IMR-90 (cell line): ENCODE results near the gene TSGA10IP. TPM values are rescaled to one million over a fixed set of nuclear protein-coding genes. Genes with fewer than 3 reads are reported as not detected.

ENCODE experiments used
- ATAC-seq: fragments of 200-7000 bp; cut with Tn5 transposase; 2 replicates; pipeline ENCODE4 v1.9.1; 2020; ENCODE audit warnings: low read depth, mild to moderate bottlenecking, moderate library complexity
- BruUV-seq: library from RNA; stranded (reverse); fragments of 400-500 nt; replicated peaks from 2 replicates; lab custom pipeline; 2021; lab: Mats Ljungman, UMichigan
- CTCF ChIA-PET: fragments of 300-600 bp; formaldehyde crosslinking; extraction: SDS; loops from one replicate; lab custom pipeline; 2021; ENCODE audit warnings: antibody characterized with exemption; lab: Yijun Ruan, JAX
- POLR2A ChIA-PET: fragments of 300-600 bp; sonication (Branson Sonifier 250); formaldehyde crosslinking; loops from one replicate; lab custom pipeline; 2022; ENCODE audit warnings: antibody characterized with exemption; ENCODE audit not compliant: unreplicated experiment; lab: Charles Lee
- DNase-seq: peaks from one replicate; pipeline ENCODE4 v3.0.0; 2013
- H2AFZ ChIP-seq: replicated peaks from 2 replicates; pipeline ENCODE3; 2013; ENCODE audit warnings: low read length, mild to moderate bottlenecking; ENCODE audit not compliant: poor library complexity
- H2AK5ac ChIP-seq: 2 replicates; pipeline ENCODE4 v1.6.1; 2013; ENCODE audit warnings: low read depth, low read length, inconsistent platforms
- H2AK9ac ChIP-seq: replicated peaks from 2 replicates; pipeline ENCODE3; 2013; ENCODE audit warnings: mild to moderate bottlenecking, low read depth, low read length, moderate library complexity; ENCODE audit not compliant: poor library complexity
- H2BK120ac ChIP-seq: 2 replicates; pipeline ENCODE4 v1.6.1; 2013; ENCODE audit warnings: low read depth, low read length, inconsistent platforms
- H2BK15ac ChIP-seq: 3 replicates; pipeline ENCODE4 v1.6.1; 2013; ENCODE audit warnings: low read depth, low read length, inconsistent platforms
- H2BK20ac ChIP-seq: 2 replicates; pipeline ENCODE4 v1.6.1; 2013; ENCODE audit warnings: low read depth, mild to moderate bottlenecking, inconsistent platforms, low read length, moderate library complexity
- H2BK5ac ChIP-seq: 2 replicates; pipeline ENCODE4 v1.6.1; 2013; ENCODE audit warnings: mild to moderate bottlenecking, low read depth, low read length, inconsistent platforms; ENCODE audit not compliant: poor library complexity, severe bottlenecking
- H3K14ac ChIP-seq: replicated peaks from 2 replicates; pipeline ENCODE4 v1.6.1; 2013; ENCODE audit warnings: low read depth, low read length, inconsistent platforms
- H3K18ac ChIP-seq: 2 replicates; pipeline ENCODE4 v1.6.1; 2013; ENCODE audit warnings: low read depth, low read length, control low read depth
- H3K23ac ChIP-seq: 2 replicates; pipeline ENCODE4 v1.6.1; 2013; ENCODE audit warnings: low read depth, low read length, inconsistent platforms
- H3K27ac ChIP-seq: 2 replicates; pipeline ENCODE4 v1.5.1; 2013; ENCODE audit warnings: mild to moderate bottlenecking, control low read depth, low read length; ENCODE audit not compliant: insufficient read depth
- H3K27me3 ChIP-seq: 2 replicates; pipeline ENCODE4 v1.6.1; 2013; ENCODE audit warnings: low read length; ENCODE audit not compliant: control insufficient read depth, insufficient read depth
- H3K36me3 ChIP-seq: 2 replicates; pipeline ENCODE4 v1.6.1; 2013; ENCODE audit warnings: low read length, mixed read lengths; ENCODE audit not compliant: control insufficient read depth, insufficient read depth
- H3K4ac ChIP-seq: 2 replicates; pipeline ENCODE4 v1.6.1; 2013; ENCODE audit warnings: low read depth, low read length, inconsistent platforms
- H3K4me1 ChIP-seq: 2 replicates; pipeline ENCODE4 v1.6.1; 2013; ENCODE audit warnings: low read length, mixed read lengths; ENCODE audit not compliant: control insufficient read depth, insufficient read depth
- H3K4me2 ChIP-seq: 2 replicates; pipeline ENCODE4 v1.6.1; 2013; ENCODE audit warnings: low read depth, mild to moderate bottlenecking, control low read depth, low read length, moderate library complexity
- H3K4me3 ChIP-seq: 2 replicates; pipeline ENCODE4 v1.5.1; 2013; ENCODE audit warnings: low read depth, mild to moderate bottlenecking, control low read depth, low read length, moderate library complexity; ENCODE audit not compliant: insufficient read depth
- H3K56ac ChIP-seq: 2 replicates; pipeline ENCODE4 v1.6.1; 2013; ENCODE audit warnings: low read length, inconsistent platforms; ENCODE audit not compliant: insufficient read depth; ENCODE audit errors: extremely low read depth
- H3K79me1 ChIP-seq, 2 experiments: 2 replicates each; pipeline ENCODE4 v1.6.1; 2013; ENCODE audit warnings: low read length in 2 of 2, inconsistent platforms in 1 of 2, low read depth in 1 of 2
- H3K9ac ChIP-seq: 2 replicates; pipeline ENCODE4 v1.6.1; 2013; ENCODE audit warnings: low read depth, low read length, control low read depth
- H3K9me1 ChIP-seq: 2 replicates; pipeline ENCODE4 v1.6.1; 2013; ENCODE audit warnings: low read length, inconsistent platforms; ENCODE audit not compliant: insufficient read depth
- H3K9me3 ChIP-seq: 2 replicates; pipeline ENCODE4 v1.6.1; 2013; ENCODE audit warnings: low read length; ENCODE audit not compliant: control insufficient read depth, insufficient read depth
- H4K20me1 ChIP-seq: 2 replicates; pipeline ENCODE4 v1.6.1; 2013; ENCODE audit warnings: low read length, inconsistent platforms; ENCODE audit not compliant: insufficient read depth
- H4K5ac ChIP-seq: 2 replicates; pipeline ENCODE4 v1.6.1; 2013; ENCODE audit warnings: mild to moderate bottlenecking, low read depth, low read length, control low read depth
- H4K8ac ChIP-seq, 2 experiments: 2 replicates each; pipeline ENCODE4 v1.6.1; 2013; ENCODE audit warnings: low read depth in 2 of 2, low read length in 2 of 2, control low read depth in 1 of 2, inconsistent platforms in 1 of 2
- H4K91ac ChIP-seq: 2 replicates; pipeline ENCODE4 v1.6.1; 2013; ENCODE audit warnings: low read depth, low read length, inconsistent platforms; ENCODE audit not compliant: insufficient read depth
- CEBPB ChIP-seq: IDR thresholded peaks from 2 replicates; pipeline ENCODE4 v1.6.1; 2012; ENCODE audit warnings: low read depth, low read length, improper control_type of control experiment
- ELK1 ChIP-seq: fragments of 150-350 bp; IDR thresholded peaks from 2 replicates; pipeline ENCODE4 v1.6.1; 2016; ENCODE audit warnings: low read depth, mild to moderate bottlenecking, low read length, moderate library complexity, borderline replicate concordance
- FOS ChIP-seq: fragments of 150-350 bp; IDR thresholded peaks from 2 replicates; pipeline ENCODE4 v1.6.1; 2016; ENCODE audit warnings: low read depth, low read length
- MAFK ChIP-seq: IDR thresholded peaks from 2 replicates; pipeline ENCODE4 v1.6.1; 2012; ENCODE audit warnings: low read depth, low read length, improper control_type of control experiment
- MAZ ChIP-seq: IDR thresholded peaks from 2 replicates; pipeline ENCODE4 v1.6.1; 2012; ENCODE audit warnings: low read depth, mild to moderate bottlenecking, low read length, improper control_type of control experiment, moderate library complexity, borderline replicate concordance
- RAD21 ChIP-seq: IDR thresholded peaks from 2 replicates; pipeline ENCODE4 v1.6.1; 2012; ENCODE audit warnings: low read length, improper control_type of control experiment
- SMC3 ChIP-seq: fragments of 150-350 bp; IDR thresholded peaks from 2 replicates; pipeline ENCODE4 v1.6.1; 2016; ENCODE audit warnings: low read depth, mild to moderate bottlenecking, antibody characterized with exemption, low read length, moderate library complexity
- USF2 ChIP-seq: fragments of 150-350 bp; IDR thresholded peaks from 2 replicates; pipeline ENCODE4 v1.6.1; 2017; ENCODE audit warnings: mild to moderate bottlenecking, antibody characterized with exemption, low read length, low read depth
- WGBS, 2 experiments: methylation state at CpG; one replicate each; pipeline versions ENCODE4 v1.1.5 to v1.1.7; 2013; ENCODE audit warnings: missing lambda C conversion rate in 2 of 2; ENCODE audit not compliant: insufficient read length in 1 of 2; ENCODE audit errors: extremely low coverage in 2 of 2; 5-methylcytosine and 5-hydroxymethylcytosine counted together
- dilution Hi-C: fragments of 300-500 bp; cut with HindIII; formaldehyde crosslinking; loops from one replicate; pipeline ENCODE4 v1.14.3; 2018; ENCODE audit warnings: low sequenced_read_pairs; ENCODE audit not compliant: unreplicated experiment
- in situ Hi-C: fragments of 300-500 bp; cut with MboI; formaldehyde crosslinking; loops from 3 replicates; pipeline ENCODE4 v1.14.3; 2019; ENCODE audit warnings: low sequenced_read_pairs, inconsistent platforms, mixed read lengths
- intact Hi-C: fragments of 100-400 bp; cut with micrococcal nuclease; formaldehyde crosslinking; loops from 2 replicates; pipeline ENCODE4 v1.10.0; 2022
- polyA plus RNA-seq, 3 experiments: library from polyadenylated mRNA; depleted of rRNA; stranded (reverse); fragments of >200 nt; gene quantifications; 2 replicates each; pipeline ENCODE4 v1.2.3, GENCODE V29; 2012; ENCODE audit warnings: low replicate concordance in 1 of 3
- total RNA-seq: library from RNA; depleted of rRNA; stranded (reverse); fragments of >200 nt; gene quantifications from 2 replicates; pipeline ENCODE4 v1.2.3, GENCODE V29; 2012

The TSGA10IP gene
- total and polyA plus RNA-seq, 2 of the 4 experiments (the other 2 are of a cell fraction): 0.21 TPM; not detected in 1

DNA sequence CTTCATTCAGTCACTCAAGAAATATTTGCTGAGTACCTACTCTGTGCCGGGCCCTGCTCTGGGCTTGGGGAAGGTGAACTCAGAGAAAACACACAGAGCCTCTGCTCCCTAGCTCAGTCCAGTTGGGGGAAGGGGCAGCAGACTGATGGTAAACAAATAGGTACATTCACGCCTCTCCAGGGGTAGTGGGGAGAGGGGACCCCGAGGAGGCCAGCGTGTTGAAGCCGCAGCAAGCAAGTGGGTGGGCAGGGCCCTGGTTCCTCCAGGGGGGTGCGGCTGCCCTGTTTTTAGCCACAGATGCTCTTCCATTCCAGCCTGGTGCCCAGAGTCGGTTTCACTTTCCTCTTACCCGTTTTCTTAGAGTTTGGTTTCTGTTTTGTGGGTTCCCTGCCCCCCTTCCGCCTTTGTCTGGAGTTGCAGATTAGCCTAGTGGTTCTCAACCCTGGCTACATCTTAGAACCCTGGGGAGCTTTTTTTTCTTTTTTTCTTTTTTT lies 17.3 kb upstream of the TSGA10IP start:
- Histone ChIP-seq H3K9me1 (no peaks in the 10 kb centered on the region; the same call in 1 of the 2 replicates), H2AFZ (peak overlapping the region; percentile 48), H3K4me2 (peak overlapping the region; percentile 23; the same call in 1 of the 2 replicates), H3K4me3 (no peak overlapping the region), H4K5ac (peak overlapping the region; percentile 46), H3K18ac (no peak overlapping the region), H3K14ac (no peak overlapping the region), H2AK5ac (no peak overlapping the region), H2BK5ac (no peak overlapping the region), H3K9me3 (no peaks in the 10 kb centered on the region), H2BK15ac (no peak overlapping the region; the same call in 2 of the 3 replicates), H3K9ac (no peak overlapping the region; the same call in 1 of the 2 replicates), H3K4me1 (no peaks in the 10 kb centered on the region; the same call in 1 of the 2 replicates), H4K8ac (peak overlapping the region in 1 of 2 experiments; percentile 12; a peak in 2 of 4 replicates), H4K20me1 (no peaks in the 10 kb centered on the region), H3K56ac (no peak overlapping the region), H2BK20ac (no peak overlapping the region), H3K79me1 (peaks cover 4 to 18% of the 10 kb centered on the region in 2 experiments; a peak in 3 of 4 replicates), H2BK120ac (no peak overlapping the region), H2AK9ac (peak overlapping the region; percentile 63), H3K23ac (peak overlapping the region; percentile 63; the same call in 1 of the 2 replicates), H3K36me3 (peaks cover 11% of the 10 kb centered on the region), H3K4ac (no peak overlapping the region; the same call in 1 of the 2 replicates), H3K27ac (no peak overlapping the region), H3K27me3 (no peaks in the 10 kb centered on the region), H4K91ac (no peak overlapping the region)
- intact Hi-C loops: no loop called here
- 63% methylated on average over 4 of the region's 9 CpGs; no CpG with 5 or more reads in 1 of the 2 experiments for WGBS, 2 experiments
- in situ Hi-C loops: no loop called here
- ChIA-PET CTCF (no interaction called here), POLR2A (interaction anchor here (0.6 kb wide), 1 partner anchor 8 kb away, joined by 3 read pairs; no protein-coding TSS in a partner anchor)
- DNase-seq (no peak), ATAC-seq (peak; percentile 33)
- TF ChIP-seq MAFK (no peak), MAZ (no peak), RAD21 (no peak), FOS (no peak), ELK1 (no peak), SMC3 (no peak), CEBPB (no peak), USF2 (no peak)
- no TSS peak for BruUV-seq
- dilution Hi-C loops: no loop called here
